Type B pancreatic cell (in vitro differentiated cells): Measurements from ENCODE around the gene TBX4. TPM values are rescaled to one million over a fixed set of nuclear protein-coding genes. Genes with fewer than 3 reads are reported as not detected.

ENCODE experiments used
- DNase-seq: peaks from one replicate; pipeline ENCODE4 v3.0.0; 2021; ENCODE audit warnings: mixed read lengths; ENCODE audit not compliant: unreplicated experiment; ENCODE audit errors: extremely low spot score
- H3K27ac Mint-ChIP-seq: 2 replicates; pipeline ENCODE4 v1.8.0; 2021; ENCODE audit warnings: mild to moderate bottlenecking, mixed read lengths
- H3K27me3 Mint-ChIP-seq: 2 replicates; pipeline ENCODE4 v1.8.0; 2021; ENCODE audit warnings: mixed read lengths
- H3K36me3 Mint-ChIP-seq: 2 replicates; pipeline ENCODE4 v1.8.0; 2021; ENCODE audit warnings: mixed read lengths
- H3K4me1 Mint-ChIP-seq: one replicate; pipeline ENCODE4 v1.8.0; 2021; ENCODE audit warnings: mixed read lengths; ENCODE audit not compliant: unreplicated experiment
- H3K4me3 Mint-ChIP-seq: 2 replicates; pipeline ENCODE4 v1.8.0; 2021; ENCODE audit warnings: mild to moderate bottlenecking, mixed read lengths
- H3K9me3 Mint-ChIP-seq: 2 replicates; pipeline ENCODE4 v1.8.0; 2021; ENCODE audit warnings: mixed read lengths
- CTCF ChIP-seq: fragments of 200-600 bp; sonication (generic); conservative IDR thresholded peaks from 2 replicates; pipeline ENCODE4 v1.5.0; 2021; ENCODE audit warnings: antibody characterized with exemption, mild to moderate bottlenecking
- total RNA-seq: library from RNA; stranded (reverse); gene quantifications from 2 replicates; pipeline ENCODE4 v1.2.1, GENCODE V29; 2021; ENCODE audit warnings: low replicate concordance

TBX4 gene
- total RNA-seq, 1 donor from 2014 or later: 1.8 TPM

GRCh38 chr17:61476476-61477203, 24.4 kb downstream of the TBX4 start:
- peaks cover 13% of the 10 kb centered on the region for H3K4me1 Mint-ChIP-seq
- DNase-seq: no peak
- H3K4me3 Mint-ChIP-seq: no peak overlapping the region
- no peaks in the 10 kb centered on the region for H3K9me3 Mint-ChIP-seq
- no peak overlapping the region for H3K27ac Mint-ChIP-seq
- TF ChIP-seq CTCF: no peak
- H3K27me3 Mint-ChIP-seq: peaks cover 65% of the 10 kb centered on the region
- peaks cover 4% of the 10 kb centered on the region for H3K36me3 Mint-ChIP-seq

GRCh38 chr17:61477204-61477834, 25.1 kb downstream of the TBX4 start:
- Mint-ChIP-seq H3K27ac (no peak overlapping the region), H3K27me3 (peaks cover 67% of the 10 kb centered on the region), H3K9me3 (no peaks in the 10 kb centered on the region), H3K36me3 (peaks cover 4% of the 10 kb centered on the region), H3K4me3 (no peak overlapping the region), H3K4me1 (peaks cover 13% of the 10 kb centered on the region)
- DNase-seq: no peak
- no peak for TF ChIP-seq CTCF

GRCh38 chr17:61478026-61478789, 26.0 kb downstream of the TBX4 start:
- Mint-ChIP-seq H3K36me3 (peaks cover 4% of the 10 kb centered on the region), H3K9me3 (no peaks in the 10 kb centered on the region), H3K27me3 (peaks cover 62% of the 10 kb centered on the region), H3K4me1 (peaks cover 15% of the 10 kb centered on the region), H3K27ac (no peak overlapping the region), H3K4me3 (no peak overlapping the region)
- no peak for TF ChIP-seq CTCF
- DNase-seq: no peak

- H3K27ac Mint-ChIP-seq: no peak overlapping the region
- no peaks in the 10 kb centered on the region for H3K9me3 Mint-ChIP-seq
- no peak for DNase-seq
- peaks cover 22% of the 10 kb centered on the region for H3K4me1 Mint-ChIP-seq
- H3K27me3 Mint-ChIP-seq: peaks cover 65% of the 10 kb centered on the region
- no peak for TF ChIP-seq CTCF
- H3K36me3 Mint-ChIP-seq: peaks cover 4% of the 10 kb centered on the region
- no peak overlapping the region for H3K4me3 Mint-ChIP-seq
These were observed 26.7 kb downstream of the TBX4 start for GRCh38 chr17:61478790-61479492.
